ENCODE data around the gene RAPGEF4.

RAPGEF4 gene

DNA sequence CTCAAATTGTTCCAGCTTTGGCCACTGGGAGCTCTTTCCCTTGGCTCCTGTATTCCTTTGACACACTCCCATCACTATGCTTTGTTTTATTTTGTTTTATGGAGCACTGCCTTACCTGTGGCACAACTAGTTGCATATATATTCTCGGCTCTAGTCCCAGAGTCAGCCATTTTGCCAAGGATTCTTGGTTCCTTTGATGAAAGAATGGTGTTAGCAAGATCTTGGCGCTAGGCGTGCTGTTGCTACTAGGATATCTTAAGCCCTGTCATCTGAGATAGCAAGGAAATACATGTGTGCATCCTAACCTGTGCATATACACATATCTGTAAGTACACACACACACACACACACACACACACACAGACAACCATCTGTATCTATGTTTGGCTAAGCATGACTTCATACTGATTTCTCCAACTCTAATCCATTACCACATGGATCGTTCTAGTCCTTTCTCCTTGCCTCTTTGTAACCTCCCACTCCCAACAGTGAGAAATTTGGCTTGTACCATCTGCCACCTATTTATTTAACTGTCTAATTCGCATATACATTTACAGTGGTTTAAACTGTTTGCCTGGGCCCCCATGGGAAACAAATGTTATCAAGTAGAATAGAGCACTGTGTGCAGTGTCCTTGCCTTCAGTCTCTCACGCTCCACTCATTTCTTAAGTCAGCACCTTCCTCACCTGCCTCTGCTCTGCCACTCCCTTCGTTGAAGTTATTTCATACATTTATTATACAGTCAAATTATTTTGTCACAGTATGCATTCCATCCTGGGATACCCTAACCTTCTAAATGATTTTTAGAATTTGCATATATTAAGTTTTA is 202.5 kb downstream of the RAPGEF4 start:
- Histone ChIP-seq H2AK5ac (ENCODE audit: low read length) (no peak overlapping the region), H3K14ac (ENCODE audit: low read length) (no peak overlapping the region), H2BK120ac (ENCODE audit: insufficient read depth, low read length, poor library complexity) (no peak overlapping the region), H3K4me1 (ENCODE audit: control insufficient read depth in 1 of 2, insufficient read depth in 2 of 2, low read length in 2 of 2) (no peaks in the 10 kb centered on the region), H3K79me2 (ENCODE audit: control insufficient read depth, insufficient read depth, low read length, poor library complexity) (no peaks in the 10 kb centered on the region), H2AFZ (ENCODE audit: insufficient read depth, low read length, poor library complexity) (no peak overlapping the region), H3K4ac (ENCODE audit: low read depth, low read length) (no peak overlapping the region), H4K91ac (ENCODE audit: low read depth, low read length) (no peak overlapping the region), H3K4me3 (ENCODE audit: low read depth, low read length) (no peak overlapping the region), H3K23ac (ENCODE audit: low read length) (no peak overlapping the region), H3K9ac (ENCODE audit: low read length) (no peak overlapping the region), H4K12ac (ENCODE audit: low read depth, low read length) (no peak overlapping the region), H2BK5ac (ENCODE audit: low read depth, low read length, poor library complexity) (no peak overlapping the region), H3K27me3 (ENCODE audit: insufficient read depth, low read length) (no peaks in the 10 kb centered on the region), H4K8ac (ENCODE audit: low read depth, low read length) (no peak overlapping the region), H3K9me3 (ENCODE audit: insufficient read depth, low read depth, low read length) (no peaks in the 10 kb centered on the region), H3K36me3 (ENCODE audit: control insufficient read depth in 1 of 2, insufficient read depth in 2 of 2, low read length in 2 of 2) (no peaks in the 10 kb centered on the region), H3K27ac (ENCODE audit: low read depth, low read length) (no peak overlapping the region), H3K79me1 (ENCODE audit: low read length) (no peaks in the 10 kb centered on the region), H3K4me2 (ENCODE audit: low read length) (no peak overlapping the region), H3K18ac (ENCODE audit: low read length) (no peak overlapping the region), H2BK12ac (ENCODE audit: low read length) (no peak overlapping the region)
- no CpG with 5 or more reads among the region's 7 CpGs for WGBS (ENCODE audit: extremely low coverage, insufficient coverage, insufficient read length)
- no peak for DNase-seq

DNA sequence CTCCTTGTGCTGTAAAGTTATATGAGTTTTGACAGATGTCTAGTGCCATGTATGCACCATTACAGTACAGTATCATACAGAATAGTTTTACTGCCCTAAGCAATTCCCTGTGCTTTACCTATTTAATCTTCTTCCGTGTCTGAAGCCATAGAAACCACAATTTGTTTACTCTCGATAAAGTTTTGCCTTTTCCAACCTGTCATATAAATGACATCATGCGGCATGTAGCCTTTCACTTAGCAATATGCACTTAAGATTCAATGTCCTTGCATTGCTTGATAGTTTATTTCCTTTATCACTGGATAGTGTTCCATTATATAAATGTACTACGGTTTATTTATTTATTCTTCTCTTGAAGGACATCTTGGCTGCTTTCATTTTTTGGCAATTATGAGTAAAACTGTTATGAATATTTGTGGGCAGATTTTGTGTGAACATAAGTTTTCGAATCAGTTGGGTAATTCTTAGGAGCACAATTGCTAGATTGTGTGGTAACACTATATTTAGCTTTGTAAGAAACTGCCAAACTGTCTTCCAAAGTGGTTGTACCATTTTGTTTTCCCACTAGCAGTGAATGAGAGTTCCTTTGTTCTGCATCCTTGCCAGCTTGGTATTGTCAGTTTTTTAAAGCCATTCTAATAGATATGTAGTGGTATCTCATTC is 203.2 kb downstream of the RAPGEF4 start:
- Histone ChIP-seq H4K12ac (ENCODE audit: low read depth, low read length) (no peak overlapping the region), H3K4me1 (ENCODE audit: control insufficient read depth in 1 of 2, insufficient read depth in 2 of 2, low read length in 2 of 2) (no peaks in the 10 kb centered on the region), H2BK12ac (ENCODE audit: low read length) (no peak overlapping the region), H3K36me3 (ENCODE audit: control insufficient read depth in 1 of 2, insufficient read depth in 2 of 2, low read length in 2 of 2) (no peaks in the 10 kb centered on the region), H3K9me3 (ENCODE audit: insufficient read depth, low read depth, low read length) (no peaks in the 10 kb centered on the region), H3K79me1 (ENCODE audit: low read length) (no peaks in the 10 kb centered on the region), H3K14ac (ENCODE audit: low read length) (no peak overlapping the region), H3K27ac (ENCODE audit: low read depth, low read length) (no peak overlapping the region), H3K79me2 (ENCODE audit: control insufficient read depth, insufficient read depth, low read length, poor library complexity) (no peaks in the 10 kb centered on the region), H3K4me2 (ENCODE audit: low read length) (no peak overlapping the region), H4K91ac (ENCODE audit: low read depth, low read length) (no peak overlapping the region), H4K8ac (ENCODE audit: low read depth, low read length) (no peak overlapping the region), H2BK5ac (ENCODE audit: low read depth, low read length, poor library complexity) (no peak overlapping the region), H3K4me3 (ENCODE audit: low read depth, low read length) (no peak overlapping the region), H2AFZ (ENCODE audit: insufficient read depth, low read length, poor library complexity) (no peak overlapping the region), H2BK120ac (ENCODE audit: insufficient read depth, low read length, poor library complexity) (no peak overlapping the region), H3K18ac (ENCODE audit: low read length) (no peak overlapping the region), H3K9ac (ENCODE audit: low read length) (no peak overlapping the region), H2AK5ac (ENCODE audit: low read length) (no peak overlapping the region), H3K23ac (ENCODE audit: low read length) (no peak overlapping the region), H3K27me3 (ENCODE audit: insufficient read depth, low read length) (no peaks in the 10 kb centered on the region), H3K4ac (ENCODE audit: low read depth, low read length) (no peak overlapping the region)
- DNase-seq = no peak
- WGBS (ENCODE audit: extremely low coverage, insufficient coverage, insufficient read length) = no CpG with 5 or more reads among the region's 5 CpGs

DNA sequence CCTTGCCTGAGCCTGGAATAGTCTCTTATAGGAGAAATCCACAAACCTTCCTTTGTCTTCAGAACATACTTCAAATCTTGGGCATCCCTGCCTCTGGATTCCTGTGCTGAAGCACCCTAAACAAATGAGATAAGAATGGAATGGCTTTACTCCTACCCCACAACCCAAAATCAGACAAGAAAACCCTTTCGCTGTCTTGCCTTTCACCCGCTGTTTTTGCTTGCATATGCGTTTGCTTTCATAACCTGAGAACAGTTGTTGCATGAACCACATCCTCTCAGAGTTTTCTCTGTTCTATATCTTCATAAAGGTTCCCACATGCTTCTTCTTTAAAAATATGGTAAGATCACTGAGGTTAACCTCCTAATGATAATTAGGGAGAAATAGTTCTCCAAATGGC is 207.9 kb downstream of the RAPGEF4 start:
- Histone ChIP-seq H2BK120ac (ENCODE audit: insufficient read depth, low read length, poor library complexity) (no peak overlapping the region), H4K12ac (ENCODE audit: low read depth, low read length) (no peak overlapping the region), H3K18ac (ENCODE audit: low read length) (no peak overlapping the region), H3K36me3 (ENCODE audit: control insufficient read depth in 1 of 2, insufficient read depth in 2 of 2, low read length in 2 of 2) (no peaks in the 10 kb centered on the region), H2BK5ac (ENCODE audit: low read depth, low read length, poor library complexity) (no peak overlapping the region), H2AFZ (ENCODE audit: insufficient read depth, low read length, poor library complexity) (no peak overlapping the region), H3K4me2 (ENCODE audit: low read length) (no peak overlapping the region), H3K14ac (ENCODE audit: low read length) (no peak overlapping the region), H3K4me1 (ENCODE audit: control insufficient read depth in 1 of 2, insufficient read depth in 2 of 2, low read length in 2 of 2) (no peaks in the 10 kb centered on the region), H3K23ac (ENCODE audit: low read length) (no peak overlapping the region), H3K79me1 (ENCODE audit: low read length) (no peaks in the 10 kb centered on the region), H2BK12ac (ENCODE audit: low read length) (no peak overlapping the region), H4K8ac (ENCODE audit: low read depth, low read length) (no peak overlapping the region), H3K9ac (ENCODE audit: low read length) (no peak overlapping the region), H3K4me3 (ENCODE audit: low read depth, low read length) (no peak overlapping the region), H4K91ac (ENCODE audit: low read depth, low read length) (no peak overlapping the region), H3K79me2 (ENCODE audit: control insufficient read depth, insufficient read depth, low read length, poor library complexity) (no peaks in the 10 kb centered on the region), H3K27me3 (ENCODE audit: insufficient read depth, low read length) (no peaks in the 10 kb centered on the region), H3K4ac (ENCODE audit: low read depth, low read length) (no peak overlapping the region), H3K9me3 (ENCODE audit: insufficient read depth, low read depth, low read length) (no peaks in the 10 kb centered on the region), H3K27ac (ENCODE audit: low read depth, low read length) (no peak overlapping the region), H2AK5ac (ENCODE audit: low read length) (no peak overlapping the region)
- DNase-seq = no peak
- WGBS (ENCODE audit: extremely low coverage, insufficient coverage, insufficient read length) = no CpG with 5 or more reads among the region's 3 CpGs

DNA sequence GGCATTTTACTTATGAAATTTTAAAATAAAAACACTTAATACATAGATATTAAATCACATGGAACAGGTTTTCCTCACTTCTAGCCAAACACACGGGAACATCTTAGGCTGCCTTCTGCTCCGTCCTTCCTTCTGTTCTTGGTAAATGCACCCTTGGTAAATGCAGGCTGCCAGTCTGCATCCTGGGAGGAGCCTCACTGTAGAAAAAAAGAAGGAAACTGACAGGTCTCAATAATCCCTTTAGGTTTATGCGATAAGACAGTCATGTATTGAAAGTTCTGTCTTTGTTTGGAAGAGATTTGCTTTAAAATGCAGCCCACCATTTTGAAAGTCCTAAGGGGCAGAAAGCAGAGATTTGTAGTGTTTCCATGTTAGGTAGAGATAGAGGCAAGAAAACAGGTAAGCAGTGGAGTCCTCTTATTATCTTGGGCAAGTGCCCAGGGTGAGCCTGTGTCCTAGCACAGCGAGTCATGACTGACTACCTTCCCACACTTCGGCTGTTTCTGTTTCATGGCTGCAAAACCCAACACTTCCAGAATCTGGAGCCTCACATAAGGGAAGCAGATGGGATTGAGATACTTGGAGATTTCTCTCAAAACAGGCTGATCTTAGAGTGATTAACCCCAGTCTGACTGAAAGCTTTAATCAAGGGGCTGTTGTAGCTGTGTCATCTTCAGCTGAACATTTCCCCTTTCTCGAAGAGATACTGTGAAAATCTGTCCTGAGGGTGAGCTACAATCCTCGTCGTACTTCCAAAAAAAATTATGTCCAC is 208.6 kb downstream of the RAPGEF4 start:
- no CpG with 5 or more reads among the region's 8 CpGs for WGBS (ENCODE audit: extremely low coverage, insufficient coverage, insufficient read length)
- no peak overlapping the region for H3K14ac ChIP-seq (ENCODE audit: low read length)
- DNase-seq = no peak

More for the DNA sequence above, 208.6 kb downstream of the RAPGEF4 start:
- Histone ChIP-seq H3K27ac (ENCODE audit: low read depth, low read length) (no peak overlapping the region), H2BK12ac (ENCODE audit: low read length) (no peak overlapping the region), H3K18ac (ENCODE audit: low read length) (no peak overlapping the region), H3K27me3 (ENCODE audit: insufficient read depth, low read length) (no peaks in the 10 kb centered on the region), H4K8ac (ENCODE audit: low read depth, low read length) (no peak overlapping the region), H2BK5ac (ENCODE audit: low read depth, low read length, poor library complexity) (no peak overlapping the region), H3K4me1 (ENCODE audit: control insufficient read depth in 1 of 2, insufficient read depth in 2 of 2, low read length in 2 of 2) (no peaks in the 10 kb centered on the region), H3K79me2 (ENCODE audit: control insufficient read depth, insufficient read depth, low read length, poor library complexity) (no peaks in the 10 kb centered on the region), H3K23ac (ENCODE audit: low read length) (no peak overlapping the region), H2AK5ac (ENCODE audit: low read length) (no peak overlapping the region), H4K12ac (ENCODE audit: low read depth, low read length) (no peak overlapping the region), H3K4me2 (ENCODE audit: low read length) (no peak overlapping the region), H4K91ac (ENCODE audit: low read depth, low read length) (no peak overlapping the region), H3K36me3 (ENCODE audit: control insufficient read depth in 1 of 2, insufficient read depth in 2 of 2, low read length in 2 of 2) (no peaks in the 10 kb centered on the region), H3K4ac (ENCODE audit: low read depth, low read length) (no peak overlapping the region), H2AFZ (ENCODE audit: insufficient read depth, low read length, poor library complexity) (no peak overlapping the region), H3K9ac (ENCODE audit: low read length) (no peak overlapping the region), H3K79me1 (ENCODE audit: low read length) (no peaks in the 10 kb centered on the region), H2BK120ac (ENCODE audit: insufficient read depth, low read length, poor library complexity) (no peak overlapping the region), H3K9me3 (ENCODE audit: insufficient read depth, low read depth, low read length) (no peaks in the 10 kb centered on the region), H3K4me3 (ENCODE audit: low read depth, low read length) (no peak overlapping the region)

Measured in trophoblast cell (in vitro differentiated cells and primary cell).